HG02623 (cell line): ENCODE measurements around the gene PHF23.

Experiments
- ATAC-seq: cut with Tn5 transposase; IDR thresholded peaks from one replicate; pipeline ENCODE4 v1.9.1; 2021; ENCODE audit warnings: moderate library complexity; ENCODE audit not compliant: unreplicated experiment

PHF23 gene

DNA sequence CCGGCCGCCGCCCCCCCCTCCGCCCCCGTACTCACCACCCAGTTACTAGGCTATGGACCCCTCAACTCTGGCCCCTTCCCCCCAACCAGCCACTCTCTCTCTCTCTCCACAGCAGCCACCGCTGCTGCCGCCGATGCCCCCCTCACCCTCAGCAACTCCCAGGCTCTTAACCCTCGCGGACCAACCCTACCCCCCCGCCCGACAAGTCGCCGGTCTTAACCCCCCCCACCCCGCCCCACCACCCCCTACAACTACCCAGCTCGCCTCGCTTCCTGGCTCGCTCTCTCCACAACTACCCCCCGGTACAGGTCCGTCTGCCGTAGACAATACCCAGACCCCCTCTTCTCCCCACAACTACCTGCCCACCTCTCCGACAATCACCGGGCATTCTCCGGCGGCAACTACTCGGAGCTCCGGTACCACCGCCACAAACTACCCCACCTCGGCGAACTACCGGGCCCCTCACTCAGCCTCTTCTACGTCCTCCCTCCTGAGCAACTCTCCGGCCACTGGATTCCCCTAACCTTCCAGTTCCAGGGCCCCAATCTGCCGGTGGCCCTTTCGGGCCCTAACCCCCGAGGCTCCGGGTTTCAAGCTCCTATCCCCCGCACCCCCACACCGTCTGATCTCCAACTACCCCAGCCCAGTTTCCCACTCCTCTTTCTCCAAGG is 702 bp downstream of the PHF23 start:
- no peak for ATAC-seq

DNA sequence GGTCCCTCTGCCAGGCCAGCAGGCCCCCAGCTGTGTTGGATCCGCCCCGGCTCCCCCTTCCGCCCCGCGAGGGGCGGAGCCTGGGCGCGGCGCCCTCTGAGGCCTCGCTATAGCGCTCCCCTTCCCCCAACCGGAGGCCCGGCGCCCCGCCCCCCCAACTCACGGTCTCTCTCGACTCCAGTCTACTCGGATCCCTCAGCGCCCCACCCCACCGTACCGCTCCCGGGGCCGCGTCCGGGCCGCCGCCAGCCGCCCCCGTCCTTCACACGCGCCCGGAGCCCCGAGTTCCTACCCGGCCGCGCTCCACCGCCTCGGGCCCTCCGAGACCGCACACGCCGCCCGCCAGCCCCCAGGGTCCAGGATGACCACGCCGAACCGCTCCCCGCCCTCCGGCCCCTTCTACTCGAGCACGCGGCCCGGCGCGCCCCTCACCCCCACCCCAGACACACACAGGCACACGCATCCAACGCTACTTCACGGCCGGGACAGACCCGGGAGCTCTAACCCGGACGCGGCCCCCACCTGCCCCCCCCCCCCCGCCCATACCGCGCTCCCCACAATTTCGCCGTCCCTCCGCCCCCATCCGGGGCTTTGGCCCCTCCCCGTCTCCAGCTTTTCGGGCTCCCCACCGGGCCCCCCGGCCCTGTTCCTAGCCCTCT is 1.4 kb downstream of the PHF23 start:
- no peak for ATAC-seq

DNA sequence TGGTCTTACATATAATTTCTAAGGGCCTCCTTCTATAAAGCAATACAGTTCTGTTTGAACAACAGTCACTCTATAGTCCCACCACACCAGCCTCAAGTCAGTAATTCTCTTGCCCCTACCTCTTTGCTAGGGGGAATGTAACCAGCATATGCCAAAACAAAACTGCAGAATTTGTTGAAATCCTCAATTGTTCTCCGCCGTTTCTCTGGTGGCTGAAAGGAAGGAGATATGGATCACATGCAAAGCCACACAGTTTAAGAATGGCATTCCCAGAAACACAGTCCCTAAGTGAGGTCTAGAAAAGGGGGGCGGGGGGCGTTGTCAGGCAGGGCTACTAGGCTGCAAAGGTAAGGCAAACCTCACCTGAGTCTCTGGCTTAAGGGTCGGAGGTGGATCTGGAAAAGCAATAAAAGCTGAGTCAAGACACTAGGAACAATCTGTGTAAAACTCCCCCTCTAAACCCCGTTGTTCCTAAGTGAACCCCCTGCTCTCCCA is 1.9 kb downstream of the PHF23 start:
- no peak for ATAC-seq

DNA sequence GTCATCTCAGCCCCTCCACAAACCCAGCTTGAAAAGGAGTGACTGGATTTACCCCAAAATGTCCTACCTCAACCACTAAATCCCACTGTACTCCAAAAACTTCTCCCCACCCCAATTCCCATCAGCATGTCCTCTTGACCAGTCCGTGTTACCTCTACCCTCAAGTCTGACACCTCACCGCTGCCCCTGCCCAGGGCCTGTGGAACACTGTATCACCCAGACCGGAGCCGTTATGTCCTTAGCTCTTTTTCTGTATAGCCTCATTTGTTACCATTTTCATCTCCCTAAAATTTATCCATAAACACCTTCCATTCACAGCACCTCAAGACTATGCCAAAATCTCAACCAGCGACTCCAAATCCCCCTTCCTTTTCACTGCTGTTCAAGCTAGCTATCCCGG is 2.4 kb downstream of the PHF23 start:
- ATAC-seq: no peak

DNA sequence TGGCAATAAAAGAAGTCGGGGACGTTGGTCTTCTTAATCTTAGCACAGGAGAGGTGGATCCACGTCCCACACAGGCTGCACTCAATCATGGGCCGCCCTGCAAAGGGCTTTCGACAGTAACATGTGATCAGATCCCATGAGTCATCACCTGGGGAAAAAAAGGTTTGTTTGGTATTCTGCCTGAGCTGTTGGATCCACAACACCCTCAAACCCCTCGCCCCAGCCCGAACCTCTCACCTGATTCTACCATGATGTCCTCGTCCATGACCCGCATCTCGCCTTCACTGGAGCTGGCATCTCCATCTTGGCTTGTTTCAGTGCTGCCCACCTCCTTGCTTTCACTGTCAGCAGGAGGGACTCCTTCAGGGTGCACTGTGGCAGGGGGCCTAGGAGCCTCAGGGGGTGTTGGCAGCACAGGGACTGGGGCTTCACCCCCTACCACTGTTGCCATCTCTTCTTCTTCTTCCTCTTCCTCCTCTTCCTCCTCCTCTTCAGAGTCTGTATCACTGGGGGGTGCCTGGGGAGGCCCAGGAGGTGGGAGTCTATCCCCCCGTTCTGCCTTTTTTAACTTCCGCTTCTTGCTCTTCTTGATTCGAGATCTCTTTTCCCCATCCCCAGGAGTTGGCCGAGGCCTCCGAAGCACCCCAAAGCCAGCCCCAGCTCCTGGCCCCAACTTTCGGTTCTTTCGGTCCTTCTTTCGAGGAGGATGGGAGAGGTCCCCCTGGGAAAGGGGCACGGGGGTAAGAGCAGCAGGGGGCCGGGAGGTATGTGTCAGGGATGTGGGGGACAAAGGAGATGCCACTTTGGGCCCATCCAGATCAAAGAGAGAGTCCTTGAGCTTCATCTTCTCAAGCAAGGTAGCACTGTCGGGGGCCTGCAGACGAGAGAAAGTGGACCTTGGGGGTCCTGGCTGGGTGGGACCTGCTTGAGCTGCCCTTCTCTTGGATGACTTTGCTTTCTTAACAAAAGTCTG is 3.3 kb downstream of the PHF23 start:
- no peak for ATAC-seq

DNA sequence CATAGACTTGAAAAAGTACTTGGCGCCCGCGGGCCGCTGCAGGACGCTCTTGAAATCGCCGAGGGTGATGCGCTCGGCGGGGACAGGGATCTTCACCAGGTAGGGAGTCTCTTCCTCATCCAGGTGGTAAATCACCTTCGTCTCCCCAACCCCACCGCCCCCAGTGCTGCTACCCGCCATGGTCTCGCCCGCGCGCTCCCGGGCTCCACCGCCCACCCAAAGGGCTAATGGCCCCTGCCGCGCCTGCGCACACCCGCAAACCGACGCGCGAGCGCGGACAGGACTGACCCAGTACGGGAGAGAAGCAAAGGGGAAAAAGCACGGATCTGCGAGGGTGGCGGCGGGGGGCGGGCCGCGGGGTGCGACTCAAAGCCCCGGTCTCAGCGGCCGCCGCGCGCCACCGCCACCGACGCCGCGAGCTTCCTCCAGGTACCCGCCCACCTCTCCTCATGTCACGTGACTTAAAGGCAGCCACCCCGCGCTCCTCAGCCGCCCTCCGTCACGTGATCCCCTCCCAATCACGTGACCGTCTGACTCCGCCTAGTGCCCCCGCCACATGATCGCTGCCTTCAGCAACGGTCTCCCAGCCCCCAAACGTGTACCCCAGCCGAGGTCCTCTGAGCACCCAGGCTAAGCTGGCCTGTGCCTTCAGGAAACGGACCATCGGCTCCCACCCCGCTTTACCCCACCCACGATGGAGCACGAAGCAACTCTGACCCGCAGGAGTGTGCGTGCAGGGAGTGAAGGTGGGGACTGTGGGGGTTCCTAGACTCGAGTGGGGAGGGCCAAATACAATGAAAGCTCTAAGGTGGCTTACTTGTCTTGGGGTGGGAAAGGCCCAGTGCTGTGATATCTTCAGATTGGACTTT is 4.9 kb downstream of the PHF23 start, which contains the start of gene DVL2:
Gene DVL2 (minus strand): TSS at position 435 of the 869 bp plus-strand sequence. CDS start 255 bp downstream, at position 180.
- peak; percentile 51 for ATAC-seq

DNA sequence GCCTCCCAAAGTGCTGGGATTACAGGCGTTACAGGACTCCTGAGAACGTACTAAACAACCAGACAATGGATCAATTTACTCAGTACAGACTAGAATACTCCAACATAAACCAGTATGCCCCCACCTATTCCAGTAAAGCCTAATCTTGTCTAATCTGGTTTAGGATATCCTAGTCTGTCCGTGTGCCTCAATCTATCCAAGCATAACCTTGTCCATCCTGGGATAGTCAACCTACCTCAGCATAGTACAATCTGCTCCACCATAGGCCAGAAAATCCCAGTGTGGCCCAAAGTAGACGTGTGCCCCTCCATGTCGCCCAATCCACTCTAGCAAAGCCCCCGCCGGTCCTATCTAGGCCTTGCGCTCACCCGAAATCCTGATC is 5.6 kb downstream of the PHF23 start:
- no peak for ATAC-seq

DNA sequence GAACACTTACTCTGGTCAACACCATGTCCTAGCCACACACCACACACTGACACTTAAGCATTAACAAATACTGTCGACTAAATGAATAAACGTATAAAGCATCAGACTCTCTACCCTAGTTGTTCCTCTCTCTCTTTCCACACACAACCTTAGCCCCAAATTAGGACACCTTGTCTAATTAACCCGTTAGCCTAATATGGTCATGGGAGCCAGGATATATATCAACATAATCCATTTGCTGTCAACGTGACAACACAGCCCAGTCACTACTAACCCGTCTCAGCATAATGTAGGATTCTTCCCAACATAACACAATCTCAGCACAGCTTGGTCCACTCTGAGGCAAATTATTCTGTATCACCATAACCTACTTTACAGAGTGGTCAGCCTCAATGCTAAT is 7.1 kb downstream of the PHF23 start:
- ATAC-seq: no peak

DNA sequence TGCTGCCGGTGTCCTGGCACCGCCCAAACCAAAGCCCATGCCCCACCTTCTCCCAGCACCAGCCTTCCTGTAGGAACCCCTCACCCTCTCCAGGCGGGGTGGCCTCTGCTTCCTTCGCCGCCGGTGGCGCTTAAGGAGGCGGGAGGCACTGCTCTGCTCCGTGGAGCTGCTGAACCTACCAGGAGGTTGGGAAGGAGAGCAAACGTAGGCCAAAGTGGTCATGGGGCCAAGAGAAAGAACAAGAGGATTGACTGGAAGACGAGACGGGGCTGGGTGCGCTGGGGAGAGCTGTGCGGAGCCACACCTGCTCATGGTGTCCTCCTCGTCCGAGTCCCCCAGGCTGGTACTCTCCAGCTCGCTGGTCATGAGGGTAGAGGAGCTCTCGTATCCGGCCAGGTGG is 9.8 kb downstream of the PHF23 start:
- ATAC-seq: no peak

DNA sequence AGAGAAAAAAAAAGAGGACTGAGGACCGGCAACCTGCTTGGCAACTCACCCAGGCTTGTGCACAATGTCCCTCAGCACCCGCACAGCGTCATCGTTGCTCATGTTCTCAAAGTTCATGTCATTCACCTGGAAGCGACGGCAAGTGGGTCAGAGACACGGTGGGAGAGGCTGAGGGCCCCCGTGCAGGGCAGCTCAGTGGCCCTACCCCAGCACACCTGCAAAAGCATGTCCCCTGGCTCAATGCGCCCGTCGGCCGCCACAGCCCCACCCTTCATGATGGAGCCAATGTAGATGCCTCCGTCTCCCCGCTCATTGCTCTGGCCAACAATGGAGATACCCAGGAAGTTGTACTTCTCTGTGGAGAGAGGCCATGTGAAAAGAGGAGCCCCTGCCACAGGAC is 10.3 kb downstream of the PHF23 start:
- no peak for ATAC-seq

DNA sequence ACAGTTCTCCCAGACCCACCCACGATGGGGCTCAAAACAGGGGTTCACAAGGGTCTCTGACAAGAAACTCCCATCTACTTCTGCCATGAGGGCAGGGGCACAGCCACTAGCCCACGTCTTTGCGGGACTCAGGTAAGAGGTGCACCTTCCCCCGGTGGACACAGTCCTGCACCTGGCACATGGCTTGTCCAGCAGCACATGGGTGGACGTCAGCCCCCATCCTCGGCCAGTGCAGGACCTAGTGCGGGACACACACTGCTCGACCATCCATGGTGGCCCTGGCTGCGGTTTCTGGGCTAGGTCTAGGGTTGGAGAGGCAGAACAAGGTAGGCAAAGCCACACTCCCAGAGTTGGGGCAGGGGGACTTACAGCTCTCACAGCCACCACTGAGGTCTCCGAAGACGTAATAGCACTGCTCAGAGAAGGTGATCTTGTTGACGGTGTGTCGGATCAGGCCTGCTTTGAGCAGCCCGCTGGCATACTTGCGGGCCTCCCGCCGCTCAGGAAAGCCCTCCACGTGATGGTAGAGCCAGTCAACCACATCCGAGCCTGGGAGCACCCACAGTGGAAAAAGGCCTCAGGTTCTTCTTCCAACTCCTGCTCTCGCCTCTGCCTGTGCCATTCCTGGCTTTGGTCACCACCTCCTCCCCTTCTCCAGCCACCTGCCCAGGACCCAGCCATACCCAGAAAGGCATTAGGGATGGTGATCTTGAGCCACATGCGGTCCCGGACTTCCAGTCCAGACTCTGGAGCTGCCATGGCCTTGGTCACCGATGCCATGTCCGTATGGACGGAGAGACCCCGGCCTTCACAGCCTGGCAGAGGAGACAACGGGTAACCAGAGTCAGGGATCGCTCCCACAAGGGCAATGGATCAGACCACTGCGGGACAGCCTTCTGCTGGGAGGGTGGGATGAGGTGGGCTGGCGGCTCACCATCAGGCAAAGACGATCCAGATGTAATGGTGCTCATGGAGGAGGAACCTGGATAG is 12.2 kb downstream of the PHF23 start:
- ATAC-seq: no peak

DNA sequence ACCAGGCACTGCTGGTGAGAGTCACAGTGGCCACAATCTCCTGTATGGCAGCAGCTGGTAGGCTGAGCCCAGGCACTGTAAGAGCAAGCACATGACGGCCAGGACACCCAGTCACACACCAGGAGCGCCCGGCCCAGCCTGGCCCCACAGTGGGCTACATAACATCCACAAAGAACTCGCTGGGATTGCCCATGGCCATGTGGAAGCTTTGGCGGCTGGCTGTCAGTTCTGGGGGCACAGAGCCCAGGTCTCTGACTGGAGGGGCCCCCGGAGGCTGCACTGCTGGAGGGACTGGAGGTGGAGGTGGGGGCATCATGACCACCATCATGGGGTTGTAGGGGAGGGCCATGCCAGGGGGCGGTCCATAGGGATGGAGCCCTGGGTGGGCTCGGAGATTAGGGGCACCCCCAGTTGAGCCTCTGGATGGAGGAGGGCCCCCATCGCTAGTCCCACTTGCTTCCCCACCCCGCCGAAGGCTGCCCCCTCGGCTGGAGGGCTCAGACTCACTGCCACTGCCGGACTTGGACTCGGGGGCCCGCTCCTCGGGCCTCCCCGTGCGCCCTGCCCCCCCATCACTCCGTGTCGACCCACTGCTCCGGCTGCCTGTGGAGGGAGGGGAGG is 13.4 kb downstream of the PHF23 start:
- no peak for ATAC-seq

DNA sequence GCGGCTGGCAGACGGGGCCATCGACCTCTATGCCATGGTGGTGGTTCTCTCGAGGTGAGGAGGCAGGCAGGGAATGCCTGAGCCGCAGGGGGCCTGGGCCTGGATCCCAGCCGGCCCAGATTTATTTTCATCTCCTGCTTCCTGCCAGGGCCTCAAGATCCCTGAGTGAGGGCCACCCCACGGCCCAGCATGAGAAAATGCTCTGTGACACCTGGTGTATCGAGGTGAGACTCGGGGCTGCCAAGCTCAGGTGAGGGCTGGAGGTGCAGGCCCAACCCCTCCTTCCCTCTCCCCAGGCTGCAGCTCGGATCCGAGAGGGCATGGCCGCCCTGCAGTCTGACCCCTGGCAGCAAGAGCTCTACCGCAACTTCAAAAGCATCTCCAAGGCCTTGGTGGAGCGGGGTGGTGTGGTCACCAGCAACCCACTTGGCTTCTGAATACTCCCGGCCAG is 14.6 kb downstream of the PHF23 start:
- ATAC-seq: no peak

DNA sequence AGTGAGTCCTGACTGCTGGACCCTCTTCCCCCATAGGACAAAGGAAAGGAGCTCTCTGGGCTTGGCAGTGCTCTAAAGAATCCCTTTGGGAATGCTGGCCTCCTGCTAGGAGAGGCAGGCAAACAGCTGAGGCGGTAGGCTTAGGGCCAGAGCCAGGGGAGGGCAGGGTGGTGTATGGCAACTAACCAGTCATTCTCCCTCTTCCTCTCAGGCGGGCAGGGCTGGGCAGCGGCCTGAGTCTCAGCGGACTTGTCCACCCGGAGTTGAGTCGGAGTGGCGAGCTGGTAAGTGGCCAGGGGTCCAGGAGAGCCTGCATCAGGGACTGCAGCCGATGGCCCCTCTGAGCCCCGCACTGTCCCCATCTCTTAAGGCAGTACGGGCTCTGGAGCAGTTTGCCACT is 15.1 kb downstream of the PHF23 start:
- ATAC-seq: no peak

DNA sequence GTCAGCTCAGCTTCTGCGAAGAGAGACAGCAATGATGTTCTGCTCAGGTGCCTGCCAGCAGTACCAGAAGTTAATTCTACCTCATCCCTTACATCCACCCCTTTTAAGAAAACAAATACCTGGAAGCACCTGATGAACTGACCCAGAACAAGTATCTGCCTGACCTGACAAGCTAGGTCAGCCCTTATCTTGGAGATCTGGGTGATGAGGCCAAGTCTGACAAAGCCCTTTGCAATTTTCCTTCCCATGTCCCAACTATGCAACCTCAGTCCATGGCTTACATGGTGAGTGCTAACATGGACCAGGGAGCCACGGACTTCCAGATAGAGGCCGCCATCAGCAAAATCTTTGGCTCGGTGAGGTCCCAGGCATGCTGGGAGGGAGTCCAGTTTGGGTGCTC is 15.9 kb downstream of the PHF23 start:
- no peak for ATAC-seq

DNA sequence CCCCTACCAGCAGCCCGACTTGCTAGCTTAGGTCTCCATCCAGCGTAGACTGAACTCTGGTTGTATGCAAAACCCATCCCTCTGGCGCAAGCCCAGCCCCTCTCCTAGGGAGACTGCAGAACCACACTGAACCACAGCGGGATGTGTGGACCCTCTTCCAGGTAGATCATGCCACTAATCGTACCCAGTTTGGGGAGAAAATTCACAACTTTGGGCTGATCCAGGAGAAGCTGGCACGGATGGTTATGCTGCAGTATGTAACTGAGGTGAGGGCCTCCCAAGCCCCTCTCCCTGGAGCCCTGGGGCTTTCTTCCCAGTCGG is 16.3 kb downstream of the PHF23 start:
- ATAC-seq: no peak

DNA sequence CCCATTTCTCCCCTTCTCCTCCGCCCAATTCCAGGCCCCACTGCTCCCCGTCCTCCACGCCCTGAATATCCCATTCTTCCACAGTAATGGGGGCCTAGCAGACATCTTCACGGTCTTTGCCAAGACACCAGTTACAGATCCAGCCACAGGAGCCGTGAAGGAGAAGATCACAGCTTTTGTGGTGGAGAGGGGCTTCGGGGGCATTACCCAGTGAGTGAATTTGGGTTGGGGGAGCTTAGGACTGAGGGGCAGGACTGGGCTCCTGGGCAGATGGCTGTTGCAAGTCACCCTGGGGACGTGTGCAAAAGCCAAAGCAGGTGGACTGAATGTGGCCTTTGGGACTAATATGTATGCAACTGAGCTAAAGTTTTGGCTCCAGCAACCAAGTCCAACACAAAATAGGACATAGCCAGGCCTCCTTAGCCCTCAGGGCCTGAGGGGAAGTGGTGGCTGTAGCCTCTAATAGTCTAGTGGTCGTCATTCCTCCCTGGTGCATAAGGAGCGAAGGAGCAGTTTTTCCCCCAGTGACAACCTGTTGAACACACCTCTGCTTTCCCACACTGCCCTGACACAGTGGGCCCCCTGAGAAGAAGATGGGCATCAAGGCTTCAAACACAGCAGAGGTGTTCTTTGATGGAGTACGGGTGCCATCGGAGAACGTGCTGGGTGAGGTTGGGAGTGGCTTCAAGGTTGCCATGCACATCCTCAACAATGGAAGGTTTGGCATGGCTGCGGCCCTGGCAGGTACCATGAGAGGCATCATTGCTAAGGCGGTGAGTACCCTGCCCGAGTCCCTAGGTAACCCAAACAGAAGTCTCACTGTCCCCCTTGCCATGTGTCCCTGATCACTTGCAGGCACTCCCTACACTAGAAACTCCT is 16.9 kb downstream of the PHF23 start:
- ATAC-seq: no peak
